GM12891 (cell line): Measurements from ENCODE around the gene TCF7L1.
A peak's percentile ranks its signal among the peaks of the same experiment; 100 is the strongest.

Experiments used
- DNase-seq: peaks from one replicate; pipeline ENCODE4 v3.0.0; 2011; ENCODE audit warnings: low spot score; ENCODE audit not compliant: insufficient read length
- FAIRE-seq: peaks from 2 replicates; lab custom pipeline; 2011; peaks lifted over from hg19 to GRCh38; lab: Jason Lieb, UNC
- PAX5 ChIP-seq: IDR thresholded peaks from 2 replicates; pipeline ENCODE4 v1.6.1; 2011; ENCODE audit warnings: low read length, moderate library complexity, mild to moderate bottlenecking; ENCODE audit not compliant: insufficient read depth, severe bottlenecking
- POLR2A ChIP-seq: IDR thresholded peaks from 2 replicates; pipeline ENCODE4 v1.6.1; 2011; ENCODE audit warnings: low read depth, low read length, control low read depth
- POLR2AphosphoS5 ChIP-seq: IDR thresholded peaks from 2 replicates; pipeline ENCODE4 v1.6.1; 2011; ENCODE audit warnings: low read depth, low read length, control low read depth
- POU2F2 ChIP-seq: IDR thresholded peaks from 2 replicates; pipeline ENCODE4 v1.6.1; 2011; ENCODE audit warnings: low read depth, mild to moderate bottlenecking, control low read depth, low read length, moderate library complexity
- SPI1 ChIP-seq: IDR thresholded peaks from 2 replicates; pipeline ENCODE4 v1.6.1; 2011; ENCODE audit warnings: low read depth, low read length, control low read depth
- TAF1 ChIP-seq: IDR thresholded peaks from 2 replicates; pipeline ENCODE4 v1.6.1; 2011; ENCODE audit warnings: low read depth, low read length, control low read depth

TCF7L1 gene

DNA sequence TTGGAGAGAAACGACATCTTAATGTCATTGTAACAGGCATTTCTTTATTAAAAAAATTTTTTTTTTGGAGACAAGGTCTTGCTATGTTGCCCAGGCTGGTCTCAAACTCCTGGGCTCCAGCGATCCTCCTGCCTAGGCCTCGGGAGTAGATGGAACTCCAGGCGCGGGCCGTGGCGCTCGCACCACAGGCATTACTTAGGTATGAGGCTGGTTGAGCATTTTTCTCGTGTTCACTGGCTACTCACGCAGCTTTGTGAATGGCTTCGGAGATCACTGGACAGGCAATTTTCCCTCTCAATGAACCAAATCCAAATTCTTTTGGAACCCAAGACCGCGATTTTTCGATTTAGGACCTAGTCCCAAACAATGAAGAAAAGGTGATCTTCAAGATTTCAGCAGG, 795 bp upstream of the TCF7L1 start:
- FAIRE-seq (no peak), DNase-seq (no peak)
- TF ChIP-seq SPI1 = no peak

DNA sequence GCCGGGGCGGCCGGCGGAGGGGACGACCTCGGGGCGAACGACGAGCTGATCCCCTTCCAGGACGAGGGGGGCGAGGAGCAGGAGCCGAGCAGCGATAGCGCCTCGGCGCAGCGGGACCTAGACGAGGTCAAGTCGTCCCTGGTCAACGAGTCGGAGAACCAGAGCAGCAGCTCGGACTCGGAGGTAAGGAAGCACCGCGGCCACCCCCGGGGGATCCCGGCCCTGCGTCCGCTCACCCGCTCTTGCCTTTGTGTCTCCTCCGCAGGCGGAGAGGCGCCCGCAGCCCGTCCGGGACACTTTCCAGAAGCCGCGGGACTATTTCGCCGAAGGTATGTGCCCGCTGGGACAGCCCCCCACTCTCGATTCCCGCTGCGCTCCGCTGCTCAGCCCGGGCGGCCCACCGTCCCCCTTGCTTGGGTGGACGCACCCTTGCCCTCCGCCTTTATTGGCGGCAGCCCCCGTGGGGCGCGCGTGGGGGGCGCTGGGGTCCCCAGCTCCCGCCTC, 611 bp downstream of the TCF7L1 start:
- DNase-seq (peak; percentile 56), FAIRE-seq (peak; percentile 33)
- no peak for TF ChIP-seq SPI1
- TF ChIP-seq POLR2AphosphoS5 = no peak
- no peak for TF ChIP-seq TAF1
- no peak for TF ChIP-seq POLR2A
- no peak for TF ChIP-seq POU2F2
- TF ChIP-seq PAX5 = no peak

DNA sequence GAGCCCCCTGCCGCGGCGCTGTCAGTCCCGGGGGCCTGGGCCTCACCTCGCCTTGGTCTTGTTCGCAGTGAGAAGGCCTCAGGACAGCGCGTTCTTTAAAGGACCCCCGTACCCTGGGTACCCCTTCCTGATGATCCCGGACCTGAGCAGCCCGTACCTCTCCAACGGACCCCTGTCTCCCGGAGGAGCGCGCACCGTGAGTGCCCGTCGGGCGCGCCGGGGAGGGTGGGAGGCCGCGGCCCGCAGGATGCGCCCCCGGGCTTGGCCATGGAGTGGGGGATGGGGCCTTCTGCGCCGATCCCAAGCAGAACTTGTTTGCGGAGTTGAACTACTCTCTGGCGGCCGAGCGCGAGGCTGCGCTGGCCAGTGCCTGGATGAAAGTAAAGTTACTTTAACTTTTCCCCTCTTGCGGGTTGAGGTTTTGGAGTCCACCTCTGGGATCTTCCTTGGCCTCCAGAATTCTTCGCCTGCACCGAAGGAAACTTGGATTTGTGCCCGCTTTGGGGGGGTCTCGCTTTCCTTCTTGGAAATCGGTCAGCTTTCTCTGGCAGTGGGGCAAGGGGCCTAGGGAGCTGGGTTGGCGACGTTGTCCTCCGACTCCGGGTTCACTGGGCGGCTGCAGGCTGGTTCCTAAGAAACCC, 1.2 kb downstream of the TCF7L1 start:
- FAIRE-seq = no peak
- DNase-seq = peak; percentile 18
- no peak for TF ChIP-seq TAF1
- TF ChIP-seq POU2F2 = no peak
- TF ChIP-seq POLR2AphosphoS5 = no peak
- no peak for TF ChIP-seq SPI1
- TF ChIP-seq PAX5 = no peak
- TF ChIP-seq POLR2A = no peak

DNA sequence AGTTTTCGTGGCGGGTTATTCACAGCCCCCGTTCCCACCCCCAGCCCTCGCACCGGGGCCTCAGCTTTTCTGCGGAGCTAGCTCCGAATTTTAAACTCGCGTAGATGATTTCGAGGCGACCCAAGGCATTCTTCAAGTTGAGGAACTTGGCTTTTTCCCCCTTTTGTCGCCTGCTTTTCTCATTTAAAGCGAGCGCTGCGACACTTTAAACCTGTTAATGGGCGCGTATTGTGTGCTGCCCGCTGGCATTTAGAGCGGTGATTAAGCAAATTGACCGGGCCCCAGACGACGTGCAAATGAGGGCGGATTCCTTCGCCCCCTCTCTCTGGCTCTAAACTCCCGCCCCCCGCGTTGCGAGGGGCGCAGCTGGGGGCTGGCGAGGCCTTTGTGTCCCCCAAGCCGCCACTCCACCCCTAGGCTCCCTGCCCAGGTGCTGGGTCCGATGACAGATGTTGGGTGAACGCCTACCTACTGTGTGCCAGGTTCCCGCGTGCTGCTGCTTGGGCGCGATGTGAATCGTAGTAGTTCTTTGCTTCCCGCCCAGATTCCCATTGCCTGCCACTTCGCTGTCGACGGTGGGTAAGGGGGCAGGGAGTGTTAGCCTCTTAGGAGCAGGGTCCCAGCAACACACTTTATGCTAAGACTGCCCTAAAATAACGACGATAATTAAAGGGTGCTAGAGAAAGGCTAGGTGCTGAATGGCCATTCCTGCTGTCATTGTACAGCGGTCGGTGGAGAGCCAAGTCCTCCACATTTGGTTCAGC, 1.9 kb downstream of the TCF7L1 start:
- DNase-seq (no peak), FAIRE-seq (no peak)
- TF ChIP-seq TAF1 = no peak
- no peak for TF ChIP-seq PAX5
- TF ChIP-seq POLR2AphosphoS5 = no peak
- TF ChIP-seq SPI1 = no peak
- no peak for TF ChIP-seq POLR2A
- TF ChIP-seq POU2F2 = no peak

DNA sequence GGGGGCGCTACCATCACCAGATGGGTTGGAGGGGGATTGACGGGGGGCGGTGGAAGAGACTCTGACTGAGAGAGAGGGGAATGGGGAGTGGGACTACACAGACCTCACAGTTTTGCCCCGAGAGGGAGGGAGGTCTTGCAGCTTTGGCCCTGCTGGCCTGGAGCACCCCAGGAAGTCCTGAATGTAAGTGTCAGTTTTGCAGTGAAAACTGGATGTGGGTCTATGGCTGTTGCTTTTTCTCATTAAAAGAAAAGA, 2.4 kb downstream of the TCF7L1 start:
- FAIRE-seq = no peak
- DNase-seq = no peak
- TF ChIP-seq POU2F2 (no peak), POLR2A (no peak), POLR2AphosphoS5 (no peak), PAX5 (no peak), SPI1 (no peak), TAF1 (no peak)

DNA sequence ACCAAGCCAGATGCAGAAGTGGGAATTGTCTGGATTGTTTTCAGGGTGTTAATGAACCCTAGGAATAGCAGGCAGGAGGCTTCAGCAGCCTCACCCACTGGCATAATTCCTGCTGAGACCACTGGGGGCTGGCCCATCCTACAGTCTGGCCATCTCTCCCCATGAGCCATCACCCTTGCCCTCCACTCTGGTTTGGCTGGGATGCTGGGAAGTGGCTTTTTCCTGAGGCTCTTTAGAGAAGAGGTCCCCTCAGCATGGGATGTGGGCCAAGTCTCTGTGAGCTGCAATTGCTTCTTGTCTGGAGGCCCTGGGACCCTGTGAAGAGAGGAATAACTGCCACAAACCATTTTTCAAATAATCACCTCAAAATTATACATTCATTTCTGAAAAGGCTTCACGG, 4.0 kb downstream of the TCF7L1 start:
- no peak for DNase-seq
- no peak for TF ChIP-seq POU2F2
- TF ChIP-seq POLR2AphosphoS5 = no peak
- TF ChIP-seq POLR2A = no peak
- no peak for TF ChIP-seq TAF1
- FAIRE-seq = no peak

DNA sequence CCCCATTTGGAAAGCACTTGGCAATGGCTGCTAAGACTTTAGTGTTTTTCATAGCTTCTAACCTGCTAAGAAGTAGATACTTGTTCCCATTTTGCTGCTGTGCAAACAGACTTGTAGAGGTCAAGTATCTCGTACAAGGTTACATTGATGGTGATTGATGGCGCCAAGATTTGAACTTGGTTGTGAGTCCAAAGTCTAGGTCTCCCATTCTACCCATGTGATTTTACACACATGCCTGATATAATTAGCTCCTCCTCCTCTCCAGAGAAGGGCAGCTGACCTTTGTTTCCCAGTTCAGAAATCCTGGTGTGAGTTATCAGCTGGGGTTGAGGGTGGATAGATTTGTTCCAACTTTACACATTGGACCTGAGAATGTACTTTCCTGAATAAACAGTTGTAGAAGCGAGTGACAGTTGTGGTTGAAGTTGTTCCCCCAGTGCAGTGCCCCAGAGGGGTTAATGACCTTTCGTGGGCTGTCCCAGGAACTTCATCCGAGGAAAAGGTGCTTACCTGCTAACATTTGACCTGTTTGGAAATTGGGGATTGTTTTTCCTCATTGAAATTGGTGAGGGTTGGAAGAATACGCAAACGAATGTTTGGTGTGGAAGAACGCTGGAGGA, 10.4 kb downstream of the TCF7L1 start:
- TF ChIP-seq POLR2A (no peak), SPI1 (no peak), PAX5 (no peak), POLR2AphosphoS5 (no peak)
- no peak for FAIRE-seq
- no peak for DNase-seq

DNA sequence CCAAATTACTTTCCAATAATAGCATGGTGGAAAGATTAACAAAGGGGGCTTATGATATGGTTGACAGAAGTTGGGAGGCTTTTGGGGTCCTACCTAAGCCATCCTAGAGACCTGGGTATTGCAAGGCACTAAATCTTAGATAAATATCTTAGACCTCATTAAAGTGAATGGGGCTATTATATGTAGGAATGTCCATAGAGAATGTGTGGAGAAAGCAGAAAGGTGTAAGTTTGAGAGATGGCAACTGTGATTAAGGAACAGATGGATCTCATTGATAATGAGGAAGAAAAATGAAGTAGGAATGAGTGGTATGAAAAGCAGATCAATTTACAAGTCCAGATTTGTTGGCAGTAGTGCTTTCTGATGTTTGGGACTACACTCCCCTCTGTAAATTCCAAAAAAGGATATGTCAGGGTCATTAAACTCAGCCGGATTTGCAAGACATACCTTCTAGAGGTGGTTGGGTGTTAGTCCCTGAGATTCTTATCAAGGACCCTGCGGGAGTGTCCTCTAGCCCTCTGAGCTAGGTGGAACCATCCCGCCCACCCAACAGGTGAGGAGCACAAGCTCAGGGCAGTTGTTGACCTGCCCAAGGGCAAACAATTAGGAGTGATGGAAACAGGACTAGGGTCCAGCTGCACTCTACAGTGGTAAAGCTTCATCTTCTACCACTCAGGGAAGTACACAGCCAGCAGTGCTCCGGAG, 12.1 kb downstream of the TCF7L1 start:
- DNase-seq (no peak), FAIRE-seq (no peak)
- no peak for TF ChIP-seq POLR2A
- TF ChIP-seq PAX5 = no peak
- TF ChIP-seq POU2F2 = no peak
- no peak for TF ChIP-seq POLR2AphosphoS5
- no peak for TF ChIP-seq TAF1
- no peak for TF ChIP-seq SPI1

DNA sequence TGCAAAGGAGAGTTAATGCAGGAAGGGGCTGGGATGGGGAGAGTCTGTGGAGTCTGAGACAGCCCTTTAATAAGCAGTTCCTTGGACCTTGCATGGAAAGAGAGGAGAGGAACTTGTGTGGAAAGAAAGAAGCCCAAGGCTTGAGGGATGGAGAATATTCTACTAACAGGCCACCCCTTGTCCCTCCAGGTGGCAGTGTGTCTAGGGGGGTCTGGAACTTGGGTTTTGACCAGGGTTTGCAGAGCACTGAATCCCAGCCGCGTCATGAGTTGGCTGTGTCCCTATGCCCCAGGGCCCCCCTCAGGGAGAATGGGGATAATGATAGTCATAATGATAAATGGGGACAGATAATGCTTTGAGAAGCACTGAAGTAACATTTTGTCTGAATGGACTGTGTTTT, 15.0 kb downstream of the TCF7L1 start:
- TF ChIP-seq PAX5 = no peak
- TF ChIP-seq TAF1 = no peak
- no peak for TF ChIP-seq POLR2AphosphoS5
- TF ChIP-seq POU2F2 = no peak
- no peak for TF ChIP-seq POLR2A
- no peak for TF ChIP-seq SPI1
- FAIRE-seq (no peak), DNase-seq (no peak)

DNA sequence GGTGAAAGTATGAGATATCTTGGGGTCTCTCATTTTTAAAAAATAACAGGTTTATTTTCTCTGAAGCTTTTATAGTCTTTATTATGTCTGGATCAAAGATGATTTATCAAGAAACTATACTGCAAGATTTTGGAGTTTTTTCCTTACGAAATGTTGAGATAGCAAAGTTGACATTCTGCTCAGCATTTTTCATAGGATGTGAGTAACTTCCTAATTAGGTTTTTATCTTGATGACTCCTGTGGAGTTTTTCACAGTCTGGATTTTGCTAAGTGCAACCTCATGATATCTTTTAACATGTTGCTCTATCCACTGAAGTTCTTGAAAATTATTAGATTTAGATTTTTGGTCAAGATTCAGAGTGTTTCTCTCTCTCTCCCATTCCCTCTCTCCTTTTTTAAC, 17.8 kb downstream of the TCF7L1 start:
- FAIRE-seq (no peak), DNase-seq (no peak)
- TF ChIP-seq SPI1 (no peak), TAF1 (no peak), PAX5 (no peak), POLR2AphosphoS5 (no peak), POU2F2 (no peak), POLR2A (no peak)
